Neural progenitor cell (in vitro differentiated cells): ENCODE data around the gene POLD3. TPM values are rescaled to one million over a fixed set of nuclear protein-coding genes. Genes with fewer than 3 reads are reported as not detected.

Experiments used
- DNase-seq: peaks from one replicate; pipeline ENCODE4 v3.0.0-alpha.2; 2016; ENCODE audit warnings: low spot score
- H2AFZ ChIP-seq: fragments of 200-600 bp; sonication (generic); replicated peaks from 2 replicates; pipeline ENCODE4 v1.6.1; 2016; ENCODE audit warnings: antibody characterized with exemption
- H3F3A ChIP-seq: fragments of 200-600 bp; sonication (generic); 2 replicates; pipeline ENCODE4 v1.6.1; 2016; ENCODE audit warnings: antibody characterized with exemption, low read depth
- H3K27ac ChIP-seq: fragments of 200-600 bp; sonication (generic); 2 replicates; pipeline ENCODE4 v1.5.1; 2016; ENCODE audit warnings: mild to moderate bottlenecking
- H3K27me3 ChIP-seq: fragments of 200-600 bp; sonication (generic); 2 replicates; pipeline ENCODE4 v1.6.1; 2016; ENCODE audit warnings: mild to moderate bottlenecking, moderate library complexity
- H3K36me3 ChIP-seq: fragments of 200-600 bp; sonication (generic); 2 replicates; pipeline ENCODE4 v1.5.1; 2016
- H3K4me1 ChIP-seq: fragments of 200-600 bp; sonication (generic); 2 replicates; pipeline ENCODE4 v1.6.1; 2016; ENCODE audit warnings: mixed run types
- H3K4me2 ChIP-seq: fragments of 200-600 bp; sonication (generic); 2 replicates; pipeline ENCODE4 v1.6.1; 2016
- H3K4me3 ChIP-seq: fragments of 200-600 bp; sonication (generic); 2 replicates; pipeline ENCODE4 v1.5.1; 2016
- H3K79me2 ChIP-seq: fragments of 200-600 bp; sonication (generic); 2 replicates; pipeline ENCODE4 v1.6.1; 2016; ENCODE audit warnings: low read depth
- H3K9ac ChIP-seq: fragments of 200-600 bp; sonication (generic); 2 replicates; pipeline ENCODE4 v1.6.1; 2016
- H3K9me3 ChIP-seq: fragments of 200-600 bp; sonication (generic); 2 replicates; pipeline ENCODE4 v1.5.1; 2016; ENCODE audit warnings: low read depth
- H4K20me1 ChIP-seq: fragments of 200-600 bp; sonication (generic); 2 replicates; pipeline ENCODE4 v1.6.1; 2016; ENCODE audit warnings: low read depth
- H3K27ac Mint-ChIP-seq: 3 replicates; pipeline ENCODE4 v1.8.0; 2021; ENCODE audit warnings: mixed read lengths
- H3K27me3 Mint-ChIP-seq: 2 replicates; pipeline ENCODE4 v1.8.0; 2022; ENCODE audit warnings: low read depth, mild to moderate bottlenecking, inconsistent platforms, moderate library complexity, mixed read lengths; ENCODE audit not compliant: insufficient read depth
- H3K36me3 Mint-ChIP-seq: 3 replicates; pipeline ENCODE4 v1.8.0; 2021; ENCODE audit warnings: mixed read lengths
- H3K4me1 Mint-ChIP-seq: 3 replicates; pipeline ENCODE4 v1.8.0; 2021; ENCODE audit warnings: mixed read lengths
- H3K4me3 Mint-ChIP-seq: 3 replicates; pipeline ENCODE4 v1.8.0; 2021; ENCODE audit warnings: mild to moderate bottlenecking, moderate library complexity, mixed read lengths
- H3K9me3 Mint-ChIP-seq: 3 replicates; pipeline ENCODE4 v1.8.0; 2020; ENCODE audit warnings: mixed read lengths
- EZH2 ChIP-seq: fragments of 200-600 bp; sonication (generic); IDR thresholded peaks from 2 replicates; pipeline ENCODE4 v1.6.1; 2017; ENCODE audit warnings: antibody characterized with exemption, mild to moderate bottlenecking, moderate library complexity
- EZH2phosphoT487 ChIP-seq: fragments of 200-600 bp; sonication (generic); IDR thresholded peaks from 2 replicates; pipeline ENCODE4 v1.6.1; 2017; ENCODE audit warnings: antibody characterized with exemption
- total RNA-seq: library from RNA; depleted of rRNA; stranded (reverse); fragments of >200 nt; gene quantifications from 2 replicates; pipeline ENCODE4 v1.2.3, GENCODE V29; 2015; ENCODE audit warnings: low replicate concordance
- TF ChIP-seq, protein P1 (sequence below): fragments of 200-600 bp; sonication (generic); IDR thresholded peaks from 2 replicates; pipeline ENCODE4 v1.5.1; 2017; ENCODE audit warnings: antibody characterized with exemption, mild to moderate bottlenecking

Gene POLD3
- total RNA-seq, 1 donor from 2014 or later, result 56.9 TPM

DNA sequence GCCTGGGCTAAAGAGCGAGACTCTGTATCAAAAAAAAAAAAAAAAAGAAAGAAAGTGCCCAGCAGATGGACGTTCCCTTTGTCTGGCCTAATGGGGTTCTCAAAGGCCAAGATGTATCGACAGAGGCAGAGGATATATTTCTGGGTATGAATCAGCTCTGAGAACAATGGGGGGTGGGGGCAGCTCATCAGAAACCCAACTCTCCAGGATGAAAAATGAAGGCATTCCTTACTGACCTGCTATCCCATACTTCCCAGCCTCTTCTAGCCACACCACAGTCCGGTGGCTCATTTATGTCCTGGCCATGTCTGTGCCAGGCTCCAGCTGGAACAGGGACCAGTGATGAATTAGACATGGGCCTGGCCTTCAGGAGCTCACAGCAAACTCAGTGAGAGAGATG, 15.2 kb upstream of the POLD3 start:
- no peak overlapping the region for H3K27ac Mint-ChIP-seq
- peaks cover 8% of the 10 kb centered on the region for H3K27me3 Mint-ChIP-seq
- DNase-seq, result no peak
- H3K36me3 Mint-ChIP-seq, result no peaks in the 10 kb centered on the region
- no peaks in the 10 kb centered on the region for H3K4me1 ChIP-seq
- H3K4me1 Mint-ChIP-seq, result peaks cover 18% of the 10 kb centered on the region
- no peaks in the 10 kb centered on the region for H3K9me3 Mint-ChIP-seq
- no peak overlapping the region for H3K9ac ChIP-seq
- no peaks in the 10 kb centered on the region for H4K20me1 ChIP-seq
- H2AFZ ChIP-seq, result no peak overlapping the region
- no peaks in the 10 kb centered on the region for H3K27me3 ChIP-seq
- no peak overlapping the region for H3K27ac ChIP-seq
- no peaks in the 10 kb centered on the region for H3K9me3 ChIP-seq
- H3K36me3 ChIP-seq, result no peaks in the 10 kb centered on the region
- H3K4me3 ChIP-seq, result no peak overlapping the region
- H3F3A ChIP-seq, result no peaks in the 10 kb centered on the region
- no peak overlapping the region for H3K4me3 Mint-ChIP-seq
- no peak overlapping the region for H3K4me2 ChIP-seq
- H3K79me2 ChIP-seq, result no peaks in the 10 kb centered on the region
- TF ChIP-seq, protein P1, sequence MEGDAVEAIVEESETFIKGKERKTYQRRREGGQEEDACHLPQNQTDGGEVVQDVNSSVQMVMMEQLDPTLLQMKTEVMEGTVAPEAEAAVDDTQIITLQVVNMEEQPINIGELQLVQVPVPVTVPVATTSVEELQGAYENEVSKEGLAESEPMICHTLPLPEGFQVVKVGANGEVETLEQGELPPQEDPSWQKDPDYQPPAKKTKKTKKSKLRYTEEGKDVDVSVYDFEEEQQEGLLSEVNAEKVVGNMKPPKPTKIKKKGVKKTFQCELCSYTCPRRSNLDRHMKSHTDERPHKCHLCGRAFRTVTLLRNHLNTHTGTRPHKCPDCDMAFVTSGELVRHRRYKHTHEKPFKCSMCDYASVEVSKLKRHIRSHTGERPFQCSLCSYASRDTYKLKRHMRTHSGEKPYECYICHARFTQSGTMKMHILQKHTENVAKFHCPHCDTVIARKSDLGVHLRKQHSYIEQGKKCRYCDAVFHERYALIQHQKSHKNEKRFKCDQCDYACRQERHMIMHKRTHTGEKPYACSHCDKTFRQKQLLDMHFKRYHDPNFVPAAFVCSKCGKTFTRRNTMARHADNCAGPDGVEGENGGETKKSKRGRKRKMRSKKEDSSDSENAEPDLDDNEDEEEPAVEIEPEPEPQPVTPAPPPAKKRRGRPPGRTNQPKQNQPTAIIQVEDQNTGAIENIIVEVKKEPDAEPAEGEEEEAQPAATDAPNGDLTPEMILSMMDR, result no peak
- TF ChIP-seq EZH2, result no peak
- no peak for TF ChIP-seq EZH2phosphoT487

DNA sequence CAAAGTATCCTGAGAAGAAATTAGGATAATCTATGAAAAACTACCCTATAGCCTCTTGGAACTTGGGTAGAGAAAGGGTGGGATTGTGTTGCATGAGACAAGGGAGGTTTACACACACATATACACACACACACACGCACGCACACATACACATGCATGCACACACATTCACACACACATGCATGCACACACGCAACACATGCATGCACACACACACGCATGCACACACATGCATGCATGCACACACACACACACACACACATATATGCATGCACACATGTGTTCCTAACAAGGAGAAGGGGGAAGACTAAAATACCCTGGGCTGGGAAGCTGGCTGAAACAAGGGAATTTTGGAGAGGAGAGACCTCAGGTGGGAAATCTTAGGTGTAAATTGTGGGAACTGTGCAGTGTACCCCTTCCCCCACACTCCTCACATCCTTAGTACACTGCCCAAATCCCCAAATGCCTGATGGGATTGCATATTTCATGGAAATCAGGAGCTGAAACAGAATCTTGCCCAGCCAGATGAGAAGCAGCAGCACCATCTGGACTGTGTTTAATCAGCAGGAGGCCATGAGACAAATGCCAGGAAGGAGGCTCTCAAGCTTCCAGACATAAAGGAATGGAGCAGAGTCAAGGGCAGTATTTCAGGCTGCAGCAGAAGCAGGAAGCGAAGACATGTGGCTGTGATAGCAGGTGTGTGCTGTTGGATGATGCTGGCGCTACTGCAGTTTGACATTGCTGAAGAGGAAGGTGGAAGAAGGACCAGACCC, 14.6 kb upstream of the POLD3 start:
- no peak overlapping the region for H2AFZ ChIP-seq
- Mint-ChIP-seq H3K36me3 (no peaks in the 10 kb centered on the region), H3K27ac (peak overlapping the region; percentile 88), H3K4me1 (peaks cover 18% of the 10 kb centered on the region), H3K4me3 (no peak overlapping the region), H3K27me3 (peaks cover 8% of the 10 kb centered on the region), H3K9me3 (no peaks in the 10 kb centered on the region)
- no peaks in the 10 kb centered on the region for H3K36me3 ChIP-seq
- TF ChIP-seq EZH2, result no peak
- TF ChIP-seq EZH2phosphoT487, result no peak
- TF ChIP-seq, protein P1, result no peak
- no peaks in the 10 kb centered on the region for H3K27me3 ChIP-seq
- no peak overlapping the region for H3K4me2 ChIP-seq
- no peaks in the 10 kb centered on the region for H4K20me1 ChIP-seq
- H3K9me3 ChIP-seq, result no peaks in the 10 kb centered on the region
- no peak overlapping the region for H3K4me3 ChIP-seq
- no peak for DNase-seq
- no peaks in the 10 kb centered on the region for H3K4me1 ChIP-seq
- H3K79me2 ChIP-seq, result no peaks in the 10 kb centered on the region
- no peak overlapping the region for H3K9ac ChIP-seq
- no peak overlapping the region for H3K27ac ChIP-seq
- H3F3A ChIP-seq, result no peaks in the 10 kb centered on the region

DNA sequence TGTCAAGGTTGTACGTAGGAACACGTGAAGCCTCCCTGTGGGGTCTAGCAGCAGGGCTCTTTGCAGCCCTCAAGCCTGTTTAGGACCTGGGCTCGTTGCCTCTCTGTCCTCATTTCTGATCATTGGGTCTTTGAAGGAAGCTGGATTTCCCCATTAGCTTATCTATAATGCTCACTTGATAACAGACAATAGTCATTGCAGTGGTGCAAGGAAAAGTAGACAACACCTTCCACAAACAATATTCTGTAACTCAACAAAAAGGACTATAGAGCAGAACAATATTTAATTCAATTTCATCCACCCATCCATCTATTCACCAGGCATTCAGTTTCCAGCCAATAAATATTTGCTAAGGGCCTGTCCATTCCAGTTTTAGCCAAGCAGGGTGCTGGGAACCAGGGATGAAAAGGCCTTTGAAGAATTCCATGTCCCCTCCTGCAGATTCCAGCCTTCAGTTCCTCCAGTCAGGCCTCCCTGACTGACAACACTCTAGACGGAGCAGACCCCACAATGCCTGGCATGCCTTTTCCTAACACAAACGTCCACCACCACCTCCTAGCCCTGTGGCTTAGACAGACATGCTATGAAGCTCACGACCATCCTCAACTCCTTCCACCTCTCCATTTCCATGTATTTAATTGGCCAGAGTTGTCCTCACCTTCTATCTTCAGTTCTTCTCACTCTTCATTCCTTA, 12.7 kb upstream of the POLD3 start:
- Histone ChIP-seq H2AFZ (no peak overlapping the region), H3K9me3 (no peaks in the 10 kb centered on the region), H3K79me2 (no peaks in the 10 kb centered on the region), H3K9ac (no peak overlapping the region), H3K27ac (no peak overlapping the region), H3K4me3 (no peak overlapping the region), H3K27me3 (no peaks in the 10 kb centered on the region), H3K4me1 (no peaks in the 10 kb centered on the region), H3K4me2 (no peak overlapping the region), H3F3A (no peaks in the 10 kb centered on the region), H4K20me1 (no peaks in the 10 kb centered on the region), H3K36me3 (no peaks in the 10 kb centered on the region)
- Mint-ChIP-seq H3K27ac (no peak overlapping the region), H3K36me3 (no peaks in the 10 kb centered on the region), H3K9me3 (no peaks in the 10 kb centered on the region), H3K27me3 (peaks cover 3% of the 10 kb centered on the region), H3K4me3 (no peak overlapping the region), H3K4me1 (peaks cover 18% of the 10 kb centered on the region)
- TF ChIP-seq, protein P1, result no peak
- no peak for DNase-seq
